ENCODE data around the gene REV3L.
A peak's percentile ranks its signal among the peaks of the same experiment; 100 is the strongest.

The REV3L gene

DNA sequence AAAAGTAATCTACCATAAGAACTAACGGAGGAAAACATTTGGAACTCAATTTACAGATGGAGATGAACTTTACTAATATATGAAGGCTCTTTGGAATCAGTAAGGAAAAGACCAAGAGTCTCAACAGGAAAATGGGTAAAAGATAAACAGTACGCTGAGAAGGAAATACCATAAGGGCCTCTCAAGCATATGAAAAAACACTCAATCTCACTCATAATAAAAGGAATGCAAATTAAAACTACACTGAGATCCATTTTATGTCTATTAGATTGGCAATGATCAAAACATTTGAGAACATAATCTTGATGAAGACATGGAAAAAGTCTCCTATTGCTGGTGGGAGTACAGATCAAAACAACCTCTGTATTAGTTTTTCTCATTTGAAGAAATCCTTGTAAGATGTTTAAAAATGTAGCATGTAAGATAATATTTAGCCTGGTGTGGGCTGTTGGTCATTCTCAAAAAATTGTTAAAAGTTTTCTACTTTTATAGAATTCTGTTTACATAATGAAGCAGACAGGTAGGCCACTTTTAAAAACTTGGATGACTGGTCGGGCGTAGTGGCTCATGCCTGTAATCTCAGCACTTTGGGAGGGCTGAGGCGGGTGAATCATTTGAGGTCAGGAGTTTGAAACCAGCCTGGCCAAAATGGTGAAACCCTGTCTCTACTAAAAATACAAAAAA lies 14.5 kb downstream of the REV3L start:
- DNase-seq (ENCODE audit: low spot score): no peak

DNA sequence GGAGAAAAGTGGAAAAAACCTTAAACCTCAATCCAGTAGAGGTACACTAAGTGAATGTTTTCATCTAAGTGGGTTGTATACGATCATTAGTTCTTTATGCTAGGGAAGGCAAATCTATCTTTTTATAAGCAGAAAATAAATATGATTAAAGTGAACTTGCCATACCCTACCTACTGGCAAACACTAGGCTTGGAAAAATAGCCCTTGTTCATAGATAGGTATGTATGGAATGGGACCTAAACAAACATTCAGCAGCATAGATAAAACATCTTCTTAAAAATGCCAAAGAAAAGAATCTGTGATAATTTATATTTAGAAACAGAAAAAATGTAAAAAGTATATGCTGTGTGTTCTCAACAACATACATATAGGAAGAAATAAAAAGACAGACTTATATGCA lies 18.8 kb downstream of the REV3L start:
- DNase-seq (ENCODE audit: low spot score): no peak

GRCh38 chr6:111462770-111463391 lies 20.1 kb downstream of the REV3L start:
- DNase-seq (ENCODE audit: low spot score): peak; percentile 39

GRCh38 chr6:111461860-111462259 lies 21.2 kb downstream of the REV3L start:
- DNase-seq (ENCODE audit: low spot score): peak; percentile 35

DNA sequence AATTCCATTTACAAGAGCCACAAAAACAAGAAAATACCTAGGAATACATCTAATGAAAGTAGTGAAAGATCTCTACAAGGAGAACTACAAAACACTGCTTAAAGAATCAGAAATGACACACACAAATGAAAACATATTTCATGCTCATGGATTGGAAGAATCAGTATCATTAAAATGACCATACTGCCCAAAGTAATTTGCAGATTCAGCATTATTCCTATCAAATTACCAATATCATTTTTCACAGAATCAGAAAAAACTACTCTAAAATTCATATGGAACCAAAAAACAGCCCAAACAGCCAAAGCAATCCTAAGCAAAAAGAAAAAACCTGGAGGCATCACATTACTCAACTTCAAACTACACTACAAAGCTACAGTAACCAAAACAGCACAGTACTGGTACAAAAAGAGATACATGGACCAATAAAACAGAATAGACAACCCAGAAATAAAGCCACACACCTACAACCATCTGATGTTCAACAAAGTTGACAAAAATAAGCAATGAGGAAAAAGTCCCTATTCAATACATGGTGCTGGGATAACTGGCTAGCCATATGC lies 24.3 kb downstream of the REV3L start:
- DNase-seq (ENCODE audit: low spot score): no peak

GRCh38 chr6:111456208-111456607 lies 26.8 kb downstream of the REV3L start:
- DNase-seq (ENCODE audit: low spot score): no peak

DNA sequence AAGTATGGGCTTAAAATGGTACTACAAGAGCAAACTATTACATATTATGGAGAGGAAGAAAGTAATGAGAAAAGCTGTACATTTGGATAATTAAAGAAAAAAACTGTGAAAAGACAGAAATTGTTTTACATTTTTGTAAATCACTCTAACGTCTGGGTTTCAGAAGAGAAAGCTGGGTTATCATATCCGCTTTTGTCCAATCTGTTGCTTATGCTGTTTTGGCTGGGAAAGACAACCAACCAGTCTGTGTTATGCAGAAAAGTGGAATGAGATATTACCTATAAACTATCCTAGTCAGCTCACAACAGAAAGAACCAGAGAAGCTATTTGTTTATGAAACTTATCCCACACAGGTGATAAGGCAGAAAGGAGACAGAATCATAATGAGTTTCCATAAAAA lies 32.4 kb downstream of the REV3L start:
- no peak for DNase-seq (ENCODE audit: low spot score)

- no peak for DNase-seq (ENCODE audit: low spot score)
Measured at GRCh38 chr6:111450087-111450486, 32.9 kb downstream of the REV3L start.

GRCh38 chr6:111449129-111449528 lies 33.9 kb downstream of the REV3L start:
- no peak for DNase-seq (ENCODE audit: low spot score)

GRCh38 chr6:111447051-111447450 lies 36.0 kb downstream of the REV3L start:
- DNase-seq (ENCODE audit: low spot score): no peak

DNA sequence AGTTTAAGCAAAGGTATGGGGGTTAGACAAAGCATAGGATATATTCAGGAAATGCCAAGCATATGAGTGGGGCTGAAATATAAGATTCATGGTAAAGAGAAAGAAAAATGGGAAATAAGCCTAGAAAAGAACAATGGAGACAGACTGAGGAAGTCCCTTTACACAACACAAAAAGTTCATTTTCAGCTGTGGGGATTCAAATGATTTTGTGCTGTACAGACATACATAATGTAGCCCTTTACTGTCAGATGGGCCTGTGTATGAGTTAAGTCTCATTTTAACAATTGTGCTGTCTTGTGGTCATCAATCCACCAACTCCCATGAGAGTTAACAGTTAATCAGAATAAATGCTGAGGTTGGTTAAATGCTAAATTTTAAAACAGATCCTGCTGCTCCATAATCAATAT lies 37.2 kb downstream of the REV3L start:
- no peak for DNase-seq (ENCODE audit: low spot score)

DNA sequence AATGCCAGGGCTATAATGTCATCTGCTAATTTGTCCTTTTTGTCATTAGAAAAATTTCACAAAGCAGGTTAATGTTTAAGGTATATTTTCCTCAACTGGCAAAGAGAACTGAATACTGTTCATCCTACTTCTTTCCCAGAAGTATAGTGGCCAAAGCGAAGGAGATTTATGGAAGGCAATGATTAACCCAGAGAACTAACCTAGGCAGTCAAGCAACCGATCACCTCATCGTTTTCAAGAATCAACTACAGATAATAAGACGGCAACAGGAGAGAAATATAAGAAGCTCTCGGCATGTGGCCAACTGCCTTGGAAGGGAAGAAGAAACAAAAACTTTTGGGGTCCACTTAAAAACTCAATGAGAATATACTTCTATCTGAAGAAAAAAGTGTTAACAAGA lies 38.2 kb downstream of the REV3L start:
- DNase-seq (ENCODE audit: low spot score): no peak

- DNase-seq (ENCODE audit: low spot score): no peak
Measured at GRCh38 chr6:111441678-111442243, 41.3 kb downstream of the REV3L start.

DNA sequence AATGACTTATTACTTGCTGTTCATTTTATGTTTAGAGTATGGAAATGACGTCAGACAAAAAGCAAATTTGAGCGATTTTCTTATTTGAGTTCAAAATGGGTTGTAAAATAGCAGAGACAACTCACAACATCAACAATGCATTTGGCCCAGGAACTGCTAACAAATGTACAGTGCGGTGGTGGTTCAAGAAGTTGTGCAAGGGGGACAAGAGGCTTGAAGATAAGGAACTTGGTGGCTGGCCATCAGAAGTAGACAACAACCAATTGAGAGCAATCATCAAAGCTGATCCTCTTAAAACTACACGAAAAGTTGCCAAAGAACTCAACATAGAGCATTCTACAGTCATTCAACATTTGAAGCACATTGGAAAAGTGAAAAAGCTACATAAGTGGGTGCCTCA lies 43.8 kb downstream of the REV3L start:
- no peak for DNase-seq (ENCODE audit: low spot score)

DNA sequence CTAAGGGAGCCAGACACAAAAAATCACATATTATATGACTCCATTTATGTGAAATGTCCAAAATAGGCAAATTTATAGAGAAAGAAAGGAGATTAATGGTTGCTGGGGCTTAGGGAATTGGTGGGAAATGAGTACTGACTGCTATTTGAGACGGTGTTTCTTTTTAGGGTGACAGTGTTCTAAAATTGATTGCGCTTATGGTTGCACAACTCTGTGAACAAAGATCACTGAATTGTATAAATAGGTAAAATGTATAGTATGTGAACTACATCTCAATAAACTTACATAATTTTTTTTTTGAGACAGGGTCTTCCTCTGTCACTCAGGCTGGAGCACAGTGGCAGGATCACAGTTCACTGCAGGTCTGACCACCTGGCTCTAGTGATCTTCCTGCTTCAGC lies 45.4 kb downstream of the REV3L start:
- DNase-seq (ENCODE audit: low spot score): no peak

DNA sequence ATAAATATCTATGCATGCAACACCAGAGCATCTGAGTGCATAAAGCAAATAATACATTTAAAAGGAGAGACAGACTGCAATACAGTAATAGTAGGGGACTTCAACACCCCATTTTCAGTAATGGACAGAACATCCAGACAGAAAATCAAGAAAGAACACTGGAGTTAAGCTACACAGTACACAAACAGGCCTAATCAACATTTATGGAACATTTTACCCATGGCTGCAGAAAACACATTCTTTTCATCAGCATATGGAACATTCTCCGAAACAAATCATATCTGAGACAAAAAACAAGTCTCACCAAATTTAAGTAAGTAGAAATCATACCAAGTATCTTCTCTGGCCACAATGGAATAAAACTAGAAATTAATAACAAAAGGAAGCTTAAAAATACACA lies 50.5 kb downstream of the REV3L start:
- no peak for DNase-seq (ENCODE audit: low spot score)

- DNase-seq (ENCODE audit: low spot score): no peak
Measured at GRCh38 chr6:111430605-111431376, 52.2 kb downstream of the REV3L start.

- DNase-seq (ENCODE audit: low spot score): no peak
Measured at GRCh38 chr6:111429571-111429970, 53.4 kb downstream of the REV3L start.

DNA sequence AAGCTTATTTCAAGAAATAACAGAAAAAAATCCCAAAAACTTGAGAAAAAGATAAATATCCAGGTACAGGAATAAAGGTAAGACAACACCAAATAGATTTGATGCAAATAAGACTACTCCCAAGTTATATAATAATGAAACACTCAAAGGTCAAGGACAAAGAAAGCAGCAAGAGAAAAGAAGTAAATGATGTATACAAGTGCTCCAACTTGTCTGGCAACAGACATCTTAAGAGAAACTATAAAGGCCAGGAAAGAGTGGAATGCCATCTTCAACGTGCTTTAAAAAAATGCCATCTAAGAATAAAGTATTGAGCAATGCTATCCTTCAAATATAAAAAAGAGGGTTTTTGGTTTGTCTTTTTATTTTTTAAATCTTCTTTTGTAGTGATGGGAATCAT lies 54.2 kb downstream of the REV3L start:
- DNase-seq (ENCODE audit: low spot score): no peak

DNA sequence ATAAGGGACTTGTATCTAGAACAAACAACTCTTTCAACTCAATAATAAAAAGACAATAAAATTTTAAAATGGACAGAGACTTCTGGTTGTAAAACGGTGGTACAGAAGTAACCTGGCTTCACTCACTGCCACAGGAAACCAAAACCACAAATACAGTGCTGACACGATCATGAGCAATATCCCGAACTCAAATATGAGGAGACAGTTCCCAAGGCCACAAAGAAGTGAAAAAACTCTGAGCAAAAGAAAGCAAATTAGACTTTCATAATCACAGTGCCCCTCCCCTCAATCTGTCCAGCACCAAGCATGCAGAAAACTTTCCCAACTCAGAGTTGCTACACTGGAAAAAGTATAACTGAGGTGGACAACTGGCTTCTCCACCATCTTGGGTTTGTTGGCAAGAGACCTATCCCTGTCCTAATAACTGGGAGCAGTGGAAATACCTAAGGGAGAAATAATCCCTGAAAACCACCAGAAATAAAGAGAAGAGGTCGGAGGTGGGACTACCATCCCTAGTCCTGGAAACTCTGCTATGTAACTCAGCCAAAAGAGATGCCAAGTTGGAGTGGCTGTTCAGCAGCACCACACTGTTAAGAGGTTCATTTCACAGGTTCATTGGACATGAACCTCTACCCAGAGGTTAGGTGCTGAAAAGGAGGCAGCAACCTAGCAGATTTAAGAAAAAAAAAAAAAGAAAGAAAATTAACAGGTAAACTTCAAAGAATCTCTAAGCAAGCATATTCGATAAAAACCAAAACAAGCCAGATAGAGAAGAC lies 55.5 kb downstream of the REV3L start:
- DNase-seq (ENCODE audit: low spot score): no peak

GRCh38 chr6:111423960-111424846 lies 58.8 kb downstream of the REV3L start:
- DNase-seq (ENCODE audit: low spot score): no peak
